NOMO-1 (cell line): Measurements from ENCODE around the gene HSD11B1L.
A peak's percentile ranks its signal among the peaks of the same experiment; 100 is the strongest.
"Not testable (repeated sequence)": the region's sequence is repeated elsewhere in the genome, so short reads cannot be mapped to it uniquely, and the experiment has no call there.

ENCODE experiments used
- DNase-seq, 2 experiments: peaks; one replicate each; lab custom pipeline; 2025; ENCODE audit not compliant: unreplicated experiment in 2 of 2; lab: John Stamatoyannopoulos, UW

The HSD11B1L gene

GRCh38 chr19:5697890-5698634 is 17.2 kb downstream of the HSD11B1L start:
- no peak for DNase-seq

- DNase-seq = no peak
Observed at GRCh38 chr19:5698635-5699422, 18.0 kb downstream of the HSD11B1L start.

- DNase-seq = no peak
Observed at GRCh38 chr19:5700455-5701092, 19.7 kb downstream of the HSD11B1L start.

GRCh38 chr19:5702053-5702410 is 21.2 kb downstream of the HSD11B1L start:
- not testable (repeated sequence) for DNase-seq

GRCh38 chr19:5703819-5704818 is 23.3 kb downstream of the HSD11B1L start:
- DNase-seq = no peak

GRCh38 chr19:5705552-5705951 is 24.7 kb downstream of the HSD11B1L start:
- DNase-seq = no peak

- DNase-seq = no peak
Observed at GRCh38 chr19:5706876-5707573, 26.2 kb downstream of the HSD11B1L start.

GRCh38 chr19:5707576-5708575 is 27.0 kb downstream of the HSD11B1L start:
- DNase-seq = no peak

GRCh38 chr19:5711025-5711424 is 30.2 kb downstream of the HSD11B1L start:
- no peak for DNase-seq

- no peak for DNase-seq
Observed at GRCh38 chr19:5711713-5712161, 30.9 kb downstream of the HSD11B1L start.

GRCh38 chr19:5713228-5713627 is 32.4 kb downstream of the HSD11B1L start:
- DNase-seq = no peak

- DNase-seq = no peak
Observed at GRCh38 chr19:5714816-5715215, 34.0 kb downstream of the HSD11B1L start.

- DNase-seq = no peak
Observed at GRCh38 chr19:5717215-5717935, 36.5 kb downstream of the HSD11B1L start.

GRCh38 chr19:5718037-5718578 is 37.3 kb downstream of the HSD11B1L start:
- DNase-seq = no peak

- DNase-seq = peak; percentile 68 to 85
Observed at GRCh38 chr19:5718579-5719273, 37.9 kb downstream of the HSD11B1L start.

- DNase-seq = peak in 1 of 2 experiments; percentile 7
Observed at GRCh38 chr19:5719274-5719960, 38.6 kb downstream of the HSD11B1L start.
